Activated gamma-delta T cell treated with Interleukin-2 at 50 U/mL for 16 hours (primary cell): Measurements from ENCODE around the gene STT3B.
"Not testable (repeated sequence)": the region's sequence is repeated elsewhere in the genome, so short reads cannot be mapped to it uniquely, and the experiment has no call there.

Source experiments
- DNase-seq: peaks from one replicate; pipeline ENCODE4 v3.0.0-alpha.2; 2020

Gene STT3B

GRCh38 chr3:31555204-31555603, 22.5 kb downstream of the STT3B start:
- no peak for DNase-seq

DNA sequence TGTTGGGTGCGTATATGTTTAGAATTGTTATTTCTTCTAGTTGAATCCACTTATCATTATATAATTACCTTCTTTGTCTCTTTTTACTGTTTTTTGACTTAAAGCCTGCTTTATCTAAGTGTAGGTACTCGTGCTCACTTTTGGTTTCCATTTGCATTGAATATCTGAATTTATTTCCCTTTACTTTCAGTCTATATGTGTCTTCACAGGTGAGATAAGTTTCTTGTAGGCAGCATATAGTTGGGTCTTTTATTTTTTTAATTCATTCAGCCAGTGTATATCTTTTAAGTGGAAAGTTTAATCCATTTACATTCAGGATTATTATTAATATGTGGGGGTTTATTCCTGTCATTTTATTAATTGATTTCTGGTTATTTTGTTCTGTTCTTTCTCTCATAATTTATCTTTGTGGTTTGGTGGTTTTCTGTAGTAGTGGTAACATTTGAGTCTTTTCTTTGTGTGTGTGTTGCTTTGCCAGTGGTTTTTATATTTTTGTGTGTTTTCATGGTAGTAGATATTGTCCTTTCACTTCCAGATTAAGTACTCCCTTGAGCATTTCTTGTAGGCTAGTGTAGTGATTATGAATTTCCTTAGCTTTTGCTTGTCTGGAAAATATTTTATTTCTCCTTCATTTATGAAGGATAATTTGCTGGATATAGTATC, 27.3 kb downstream of the STT3B start:
- no peak for DNase-seq

DNA sequence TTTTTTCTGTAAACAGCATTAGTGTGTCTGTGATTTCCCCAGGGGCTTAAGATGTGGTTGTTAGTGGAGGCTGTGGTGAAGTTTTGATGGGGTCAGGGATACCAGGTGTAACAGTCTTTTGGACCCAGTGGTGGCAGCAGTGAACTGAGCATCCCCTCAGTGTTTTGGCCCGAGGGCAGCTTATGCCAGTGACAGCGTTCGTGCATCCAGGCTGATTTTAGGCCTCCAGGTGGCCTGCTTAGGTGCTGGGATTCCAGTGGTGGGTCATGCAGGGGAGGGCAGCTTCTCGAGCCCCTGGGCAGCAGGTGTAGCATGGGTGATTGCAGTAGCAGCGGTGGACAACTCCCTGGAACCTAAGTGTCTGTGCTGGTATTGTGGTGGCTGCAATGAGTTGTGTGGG, 29.2 kb downstream of the STT3B start:
- DNase-seq: no peak

DNA sequence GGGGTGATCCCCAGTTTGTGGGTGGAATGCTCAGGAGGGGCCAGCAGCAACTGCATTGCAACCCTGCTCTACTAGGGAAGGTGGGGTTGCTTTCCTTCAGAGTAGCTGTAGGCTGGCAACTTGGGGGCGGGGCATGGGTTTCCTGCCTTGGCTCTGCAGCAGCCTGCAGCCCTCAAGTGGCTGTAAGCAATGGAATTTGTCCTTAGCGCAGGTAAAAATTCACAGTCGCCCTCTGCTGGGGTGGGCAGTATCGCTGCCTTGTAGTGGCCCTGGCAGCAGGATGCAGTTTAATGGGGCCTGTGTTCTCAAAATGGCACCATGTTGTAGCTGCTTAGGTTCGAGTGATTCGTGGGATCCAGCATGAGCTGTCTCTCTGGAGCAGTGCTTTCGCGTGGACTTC, 29.8 kb downstream of the STT3B start:
- DNase-seq: peak; percentile 31

DNA sequence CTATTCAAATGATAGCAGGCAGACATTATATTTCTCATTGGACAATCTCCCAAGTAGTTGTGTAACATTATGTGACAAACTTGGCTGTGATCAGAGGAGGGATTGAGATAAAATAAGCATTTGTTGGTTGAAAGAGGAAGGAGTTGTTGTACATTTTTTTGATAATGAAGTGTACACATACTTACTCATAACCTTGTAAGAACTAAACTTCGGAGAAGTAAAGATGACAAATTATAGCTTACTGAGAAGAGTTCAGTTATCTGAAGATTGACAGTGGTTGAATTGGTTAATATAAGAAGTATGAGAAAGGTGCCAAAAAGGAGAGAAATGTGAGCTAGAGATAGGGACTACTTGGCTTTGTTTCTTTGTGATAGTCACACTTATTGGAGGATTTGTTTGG, 32.6 kb downstream of the STT3B start:
- no peak for DNase-seq

- peak; percentile 37 for DNase-seq
These were observed 34.3 kb downstream of the STT3B start for GRCh38 chr3:31567036-31567435.

GRCh38 chr3:31568649-31569048, 35.9 kb downstream of the STT3B start:
- DNase-seq: no peak

- DNase-seq: no peak
These were observed 38.6 kb downstream of the STT3B start for GRCh38 chr3:31571325-31571724.

DNA sequence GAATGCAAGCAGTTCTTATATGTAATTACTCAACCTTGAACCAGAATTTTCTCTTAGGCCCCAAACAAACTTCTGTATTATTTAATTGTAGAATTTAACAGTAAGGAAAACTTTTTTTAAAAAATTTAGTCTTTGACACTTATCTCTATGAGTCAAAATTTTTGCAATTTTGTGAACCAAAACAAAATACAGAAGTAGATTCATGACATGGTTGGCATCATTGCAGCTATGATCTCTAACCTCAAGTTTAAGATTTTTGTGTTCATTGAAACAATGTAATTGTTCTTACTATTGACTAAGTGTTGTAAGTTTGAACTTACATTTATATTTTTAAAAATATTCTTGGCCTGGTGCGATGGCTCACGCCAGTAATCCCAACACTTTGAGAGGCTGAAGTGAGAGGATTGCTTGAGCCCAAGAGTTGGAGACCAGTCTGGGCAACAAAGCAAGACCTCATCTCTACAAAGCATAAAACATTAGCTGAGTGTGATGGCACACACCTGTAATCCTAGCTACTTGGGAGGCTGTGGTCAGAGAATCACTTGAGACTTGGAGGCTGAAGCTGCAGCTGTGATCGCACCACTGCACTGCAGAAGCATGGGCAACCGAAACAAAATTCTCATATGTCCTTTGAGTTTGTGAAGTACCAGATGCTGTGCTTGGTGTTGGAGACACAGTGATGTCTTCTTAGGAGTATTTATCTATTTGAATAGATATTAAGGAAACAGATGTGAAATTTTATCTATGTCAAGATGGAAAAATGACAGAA, 39.7 kb downstream of the STT3B start:
- no peak for DNase-seq

GRCh38 chr3:31573036-31573779, 40.5 kb downstream of the STT3B start:
- DNase-seq: no peak

DNA sequence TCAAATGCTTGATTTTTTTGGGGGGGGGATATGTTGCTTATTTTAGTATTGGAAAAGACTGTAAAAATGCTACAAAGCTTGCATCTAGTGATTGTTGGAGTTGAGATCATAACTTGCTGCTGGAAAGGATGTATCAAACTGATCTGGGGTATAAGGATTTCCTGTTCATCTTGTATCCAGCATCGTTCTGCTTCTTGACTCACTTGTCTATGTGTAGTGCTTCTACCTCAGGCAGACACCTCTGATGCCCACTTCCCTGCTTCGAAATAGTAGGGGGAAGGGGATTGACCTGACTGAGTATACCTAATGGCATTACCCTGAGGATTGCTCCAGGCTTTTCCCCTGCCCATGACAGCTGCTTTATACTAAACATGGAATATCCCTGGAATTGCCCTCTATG, 42.7 kb downstream of the STT3B start:
- no peak for DNase-seq

DNA sequence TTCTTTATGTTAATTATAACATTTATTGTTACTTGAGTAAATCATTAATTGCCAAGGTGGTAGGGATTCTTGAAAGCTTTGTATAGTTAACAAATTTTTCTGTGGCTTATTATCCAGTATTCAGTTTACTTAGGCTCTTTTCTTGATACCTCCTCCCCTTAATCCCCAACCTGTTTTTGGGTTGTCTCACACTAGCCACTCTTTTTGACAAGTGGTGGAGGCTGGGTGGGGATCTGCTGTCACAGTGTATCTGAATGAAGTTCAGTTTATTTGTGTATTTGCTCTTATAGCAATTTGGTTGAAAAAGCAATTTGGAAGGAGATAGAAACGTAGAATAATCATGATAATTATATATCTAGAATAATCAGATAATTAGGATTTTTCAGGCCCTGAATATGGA, 43.8 kb downstream of the STT3B start:
- no peak for DNase-seq

DNA sequence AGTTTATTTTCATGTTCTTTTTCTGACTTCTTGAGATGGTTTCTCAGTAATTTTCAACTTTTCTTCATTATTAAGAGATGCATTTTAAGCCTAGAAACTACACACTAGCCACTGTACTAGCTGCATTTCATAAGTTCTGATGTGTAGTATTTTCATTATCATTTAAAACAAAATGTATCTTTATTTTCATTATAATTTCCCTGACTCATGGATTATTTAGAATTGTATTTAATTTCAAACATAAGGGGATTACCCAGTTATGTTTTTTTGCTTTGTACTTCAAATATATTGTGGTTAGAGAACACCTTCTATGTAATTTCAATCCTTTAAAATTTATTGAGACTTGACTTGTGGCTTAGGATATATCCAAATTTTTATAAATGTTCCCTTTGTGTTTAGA, 44.5 kb downstream of the STT3B start:
- DNase-seq: no peak

DNA sequence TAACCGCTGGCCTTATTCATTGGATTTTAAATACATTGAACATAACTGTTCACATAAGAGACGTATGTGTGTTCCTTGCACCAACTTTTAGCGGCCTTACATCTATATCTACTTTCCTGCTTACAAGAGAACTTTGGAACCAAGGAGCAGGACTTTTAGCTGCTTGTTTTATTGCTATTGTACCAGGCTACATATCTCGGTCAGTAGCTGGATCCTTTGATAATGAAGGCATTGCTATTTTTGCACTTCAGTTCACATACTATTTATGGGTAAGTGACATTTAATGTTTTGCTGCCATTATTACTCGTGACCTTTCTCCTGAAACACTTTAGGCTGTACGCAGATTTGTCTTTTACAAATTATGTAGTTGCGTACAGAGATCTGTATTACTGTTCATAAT, 47.1 kb downstream of the STT3B start:
- no peak for DNase-seq

- DNase-seq: no peak
These were observed 47.9 kb downstream of the STT3B start for GRCh38 chr3:31580645-31581044.

- DNase-seq: no peak
These were observed 48.9 kb downstream of the STT3B start for GRCh38 chr3:31581660-31582059.

GRCh38 chr3:31589228-31589627, 56.5 kb downstream of the STT3B start:
- DNase-seq: no peak

GRCh38 chr3:31590650-31591049, 57.9 kb downstream of the STT3B start:
- no peak for DNase-seq

DNA sequence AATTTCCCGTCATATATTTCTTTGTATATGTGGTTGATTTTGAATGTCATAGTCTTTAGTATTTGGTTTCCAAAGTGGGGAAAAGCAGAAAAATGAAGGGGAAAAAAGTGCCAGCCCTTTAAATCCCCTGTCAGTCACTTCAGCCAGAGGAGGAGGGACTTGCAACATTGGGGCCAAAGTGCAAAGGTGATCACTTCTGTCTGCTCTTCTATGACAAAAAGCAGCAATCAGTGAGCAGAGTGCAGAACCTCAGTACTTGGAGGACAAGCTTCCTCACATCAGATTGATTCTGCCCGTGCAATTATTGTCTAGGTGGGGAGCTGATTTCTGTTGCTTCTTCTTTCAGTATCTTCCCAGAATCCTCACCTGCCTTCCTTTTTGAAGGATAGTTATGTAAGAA, 60.0 kb downstream of the STT3B start:
- DNase-seq: no peak

DNA sequence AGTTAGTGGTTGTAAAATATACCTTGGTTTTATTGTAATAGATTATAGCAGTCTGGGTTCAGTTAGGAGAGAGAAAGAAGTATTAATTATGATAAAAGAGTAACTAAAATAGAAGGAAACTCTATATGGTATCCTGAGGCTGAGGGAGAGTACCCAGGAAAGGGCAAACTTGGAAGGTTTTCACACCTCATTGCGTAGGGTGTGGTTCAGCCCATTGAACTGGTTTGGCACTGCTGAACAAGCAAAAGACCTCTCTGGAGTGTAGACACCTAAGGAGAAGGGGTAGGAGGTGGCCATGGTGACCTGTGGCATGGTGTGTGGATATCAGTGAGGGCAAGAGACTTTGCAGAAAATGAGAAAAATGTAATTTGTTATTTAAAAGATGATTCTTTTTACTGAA, 63.5 kb downstream of the STT3B start:
- DNase-seq: no peak

DNA sequence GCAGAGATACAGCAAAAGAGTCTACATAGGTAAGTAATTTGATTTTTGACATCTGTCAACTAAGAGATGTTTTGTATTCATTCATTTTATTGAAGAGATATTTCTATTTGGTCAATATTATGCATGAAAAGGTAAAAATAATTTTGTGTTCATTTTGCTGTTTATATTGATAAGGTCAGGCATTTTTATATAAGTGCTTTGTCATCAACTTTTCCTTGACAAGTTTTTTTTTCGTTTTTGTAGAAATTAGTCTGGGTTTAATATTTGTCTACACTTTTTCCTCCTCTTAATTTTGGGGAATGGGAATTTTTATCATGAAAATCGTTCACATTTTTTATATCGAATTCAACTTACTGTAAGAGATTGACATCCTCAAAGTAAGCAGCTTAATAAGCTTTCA, 67.7 kb downstream of the STT3B start:
- DNase-seq: no peak

- DNase-seq: not testable (repeated sequence)
These were observed 72.6 kb downstream of the STT3B start for GRCh38 chr3:31605333-31605732.

- no peak for DNase-seq
These were observed 73.7 kb downstream of the STT3B start for GRCh38 chr3:31606453-31606852.

- DNase-seq: no peak
These were observed 78.1 kb downstream of the STT3B start for GRCh38 chr3:31610700-31611275.
